Stimulated activated effector memory CD8-positive, alpha-beta T cell treated with anti-CD3 and anti-CD28 coated beads, Interleukin-12 subunit alpha, Interleukin-12 subunit beta, amount 100 ng/mL, for 72 hours (primary cell): ENCODE measurements around the gene NUS1.
"Not testable (repeated sequence)": the region's sequence is repeated elsewhere in the genome, so short reads cannot be mapped to it uniquely, and the experiment has no call there.

ENCODE experiments used
- ATAC-seq: fragments of 150-1000 bp; cut with Tn5 transposase; 2 replicates; pipeline ENCODE4 v1.10.0; 2021
- DNase-seq, 2 donors: peaks; one replicate each; pipeline ENCODE4 v3.0.0; 2021 to 2022; ENCODE audit warnings: low spot score in 2 of 2
- H3K27ac Mint-ChIP-seq: one replicate; pipeline ENCODE4 v1.8.0; 2022; ENCODE audit warnings: mild to moderate bottlenecking, mixed read lengths
- H3K36me3 Mint-ChIP-seq: one replicate; pipeline ENCODE4 v1.8.0; 2022; ENCODE audit warnings: mild to moderate bottlenecking, mixed read lengths
- H3K4me1 Mint-ChIP-seq: one replicate; pipeline ENCODE4 v1.8.0; 2022; ENCODE audit warnings: mixed read lengths
- H3K4me3 Mint-ChIP-seq: one replicate; pipeline ENCODE4 v1.8.0; 2022; ENCODE audit warnings: mild to moderate bottlenecking, mixed read lengths
- H3K9me3 Mint-ChIP-seq: one replicate; pipeline ENCODE4 v1.8.0; 2022; ENCODE audit warnings: mixed read lengths

The NUS1 gene

GRCh38 chr6:117674991-117675657 lies at the start of gene NUS1:
Gene NUS1, plus strand, starts transcription at chr6:117675469. Its CDS starts 202 bp downstream, at chr6:117675671.
- DNase-seq (peak; percentile 95 to 98), ATAC-seq (peak; percentile 95)
- H3K4me3 Mint-ChIP-seq = peak within 1 kb of the TSS; percentile 87
- no peaks in the 10 kb centered on the region for H3K9me3 Mint-ChIP-seq
- peaks cover 39% of the 10 kb centered on the region for H3K36me3 Mint-ChIP-seq
- peaks cover 43% of the 10 kb centered on the region for H3K4me1 Mint-ChIP-seq
- H3K27ac Mint-ChIP-seq = peak within 1 kb of the TSS; percentile 96

- ATAC-seq = no peak
- Mint-ChIP-seq H3K36me3 (no peaks in the 10 kb centered on the region), H3K4me1 (no peaks in the 10 kb centered on the region), H3K9me3 (peaks cover 7% of the 10 kb centered on the region), H3K27ac (no peak overlapping the region), H3K4me3 (no peak overlapping the region)
- no peak for DNase-seq
Measured at GRCh38 chr6:117627533-117627932, 47.7 kb upstream of the NUS1 start.

- Mint-ChIP-seq H3K4me1 (no peaks in the 10 kb centered on the region), H3K27ac (no peak overlapping the region), H3K36me3 (no peaks in the 10 kb centered on the region), H3K4me3 (no peak overlapping the region), H3K9me3 (peaks cover 4% of the 10 kb centered on the region)
- no peak for ATAC-seq
- no peak for DNase-seq
Measured at GRCh38 chr6:117629119-117629660, 46.1 kb upstream of the NUS1 start.

GRCh38 chr6:117637770-117638169 lies 37.5 kb upstream of the NUS1 start:
- H3K4me1 Mint-ChIP-seq = no peaks in the 10 kb centered on the region
- no peak for DNase-seq
- no peaks in the 10 kb centered on the region for H3K36me3 Mint-ChIP-seq
- H3K4me3 Mint-ChIP-seq = no peak overlapping the region
- H3K27ac Mint-ChIP-seq = no peak overlapping the region
- no peak for ATAC-seq
- no peaks in the 10 kb centered on the region for H3K9me3 Mint-ChIP-seq

GRCh38 chr6:117642976-117643375 lies 32.3 kb upstream of the NUS1 start:
- DNase-seq = no peak
- no peaks in the 10 kb centered on the region for H3K9me3 Mint-ChIP-seq
- H3K4me1 Mint-ChIP-seq = no peaks in the 10 kb centered on the region
- H3K36me3 Mint-ChIP-seq = no peaks in the 10 kb centered on the region
- H3K27ac Mint-ChIP-seq = no peak overlapping the region
- ATAC-seq = no peak
- H3K4me3 Mint-ChIP-seq = no peak overlapping the region

- not testable (repeated sequence) for H3K9me3 Mint-ChIP-seq, ATAC-seq, H3K4me1 Mint-ChIP-seq, H3K36me3 Mint-ChIP-seq, H3K4me3 Mint-ChIP-seq, DNase-seq, H3K27ac Mint-ChIP-seq
Measured at GRCh38 chr6:117651984-117652383, 23.3 kb upstream of the NUS1 start.

GRCh38 chr6:117653949-117654348 lies 21.3 kb upstream of the NUS1 start:
- Mint-ChIP-seq H3K36me3 (no peaks in the 10 kb centered on the region), H3K4me3 (no peak overlapping the region), H3K9me3 (no peaks in the 10 kb centered on the region), H3K27ac (no peak overlapping the region), H3K4me1 (no peaks in the 10 kb centered on the region)
- DNase-seq (no peak), ATAC-seq (no peak)

GRCh38 chr6:117655380-117655779 lies 19.9 kb upstream of the NUS1 start:
- ATAC-seq (no peak), DNase-seq (no peak)
- Mint-ChIP-seq H3K4me1 (no peaks in the 10 kb centered on the region), H3K4me3 (no peak overlapping the region), H3K36me3 (no peaks in the 10 kb centered on the region), H3K27ac (no peak overlapping the region), H3K9me3 (no peaks in the 10 kb centered on the region)

GRCh38 chr6:117666881-117667280 lies 8.4 kb upstream of the NUS1 start:
- ATAC-seq (no peak), DNase-seq (no peak)
- H3K36me3 Mint-ChIP-seq = no peaks in the 10 kb centered on the region
- no peaks in the 10 kb centered on the region for H3K9me3 Mint-ChIP-seq
- no peak overlapping the region for H3K27ac Mint-ChIP-seq
- H3K4me1 Mint-ChIP-seq = no peaks in the 10 kb centered on the region
- no peak overlapping the region for H3K4me3 Mint-ChIP-seq

GRCh38 chr6:117668736-117669135 lies 6.5 kb upstream of the NUS1 start:
- Mint-ChIP-seq H3K4me1 (peaks cover 4% of the 10 kb centered on the region), H3K27ac (no peak overlapping the region), H3K9me3 (no peaks in the 10 kb centered on the region), H3K36me3 (no peaks in the 10 kb centered on the region), H3K4me3 (no peak overlapping the region)
- ATAC-seq (no peak), DNase-seq (no peak)

- H3K27ac Mint-ChIP-seq = peak overlapping the region; percentile 96
- H3K36me3 Mint-ChIP-seq = peaks cover 33% of the 10 kb centered on the region
- H3K4me1 Mint-ChIP-seq = peaks cover 36% of the 10 kb centered on the region
- ATAC-seq = no peak
- no peak for DNase-seq
- H3K9me3 Mint-ChIP-seq = no peaks in the 10 kb centered on the region
- peak overlapping the region; percentile 87 for H3K4me3 Mint-ChIP-seq
Measured at GRCh38 chr6:117674503-117674902, 766 bp upstream of the NUS1 start.

GRCh38 chr6:117675658-117676301 lies 511 bp downstream of the NUS1 start:
- not testable (repeated sequence) for H3K9me3 Mint-ChIP-seq
- Mint-ChIP-seq H3K27ac (peak overlapping the region; percentile 96), H3K4me3 (peak overlapping the region; percentile 87), H3K4me1 (peaks cover 49% of the 10 kb centered on the region), H3K36me3 (peaks cover 42% of the 10 kb centered on the region)
- peak in 1 of 2 donors; percentile 60 for DNase-seq
- peak; percentile 53 for ATAC-seq

- peaks cover 44% of the 10 kb centered on the region for H3K36me3 Mint-ChIP-seq
- peaks cover 58% of the 10 kb centered on the region for H3K4me1 Mint-ChIP-seq
- peak overlapping the region; percentile 87 for H3K4me3 Mint-ChIP-seq
- H3K9me3 Mint-ChIP-seq = no peaks in the 10 kb centered on the region
- DNase-seq (no peak), ATAC-seq (no peak)
- peak overlapping the region; percentile 96 for H3K27ac Mint-ChIP-seq
Measured at GRCh38 chr6:117676577-117677218, 1.4 kb downstream of the NUS1 start.

- Mint-ChIP-seq H3K9me3 (no peaks in the 10 kb centered on the region), H3K4me1 (peaks cover 67% of the 10 kb centered on the region), H3K27ac (peak overlapping the region; percentile 96), H3K36me3 (peaks cover 44% of the 10 kb centered on the region), H3K4me3 (peak overlapping the region; percentile 87)
- DNase-seq (no peak), ATAC-seq (peak; percentile 65)
Measured at GRCh38 chr6:117677553-117678141, 2.4 kb downstream of the NUS1 start.

GRCh38 chr6:117681162-117681741 lies 6.0 kb downstream of the NUS1 start:
- no peak for DNase-seq
- H3K36me3 Mint-ChIP-seq = peaks cover 35% of the 10 kb centered on the region
- peaks cover 72% of the 10 kb centered on the region for H3K4me1 Mint-ChIP-seq
- no peak overlapping the region for H3K4me3 Mint-ChIP-seq
- no peaks in the 10 kb centered on the region for H3K9me3 Mint-ChIP-seq
- ATAC-seq = no peak
- no peak overlapping the region for H3K27ac Mint-ChIP-seq
